Measurements from ENCODE around the gene MRPL54.

Gene MRPL54

DNA sequence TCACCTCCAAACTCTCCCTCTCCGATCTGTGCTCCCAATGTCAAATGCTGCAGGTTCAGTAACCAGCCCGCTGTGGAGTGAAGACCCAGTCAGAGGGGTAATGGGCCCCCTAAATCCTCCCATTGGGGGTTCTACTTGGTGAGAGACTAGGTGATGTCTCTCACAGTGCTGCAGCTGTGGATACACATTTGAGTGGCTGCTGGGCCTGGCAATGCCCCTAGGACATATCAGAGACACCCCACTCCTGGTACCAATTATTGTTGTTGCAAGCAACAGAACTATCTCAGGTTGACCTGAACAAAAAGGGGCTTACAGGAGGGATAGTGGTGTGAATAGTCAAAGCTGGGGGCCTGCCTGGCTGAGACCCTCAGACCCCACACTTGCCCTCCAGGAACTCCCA lies 19.1 kb downstream of the MRPL54 start:
- Histone ChIP-seq H3K9me3 (ENCODE audit: insufficient read depth, low read depth, low read length) (no peaks in the 10 kb centered on the region; the same call in 1 of the 2 replicates), H3K27me3 (ENCODE audit: insufficient read depth, low read length, poor library complexity, severe bottlenecking) (peaks cover 4% of the 10 kb centered on the region), H3K9ac (ENCODE audit: low read depth, low read length, poor library complexity, severe bottlenecking) (no peak overlapping the region), H3K4me3 (ENCODE audit: low read length, poor library complexity, severe bottlenecking) (no peak overlapping the region), H2AFZ (ENCODE audit: low read length) (no peak overlapping the region), H4K20me1 (ENCODE audit: insufficient read depth, low read length, poor library complexity, severe bottlenecking) (no peaks in the 10 kb centered on the region), H3K4me2 (ENCODE audit: low read depth, low read length, poor library complexity, severe bottlenecking) (no peak overlapping the region), H3F3A (ENCODE audit: low read depth) (no peaks in the 10 kb centered on the region), H3K36me3 (ENCODE audit: insufficient read depth, low read length) (peaks cover 5% of the 10 kb centered on the region; the same call in 1 of the 2 replicates), H3K9me2 (replicated peaks; ENCODE audit: low read depth, low read length) (no peaks in the 10 kb centered on the region), H3K79me2 (ENCODE audit: insufficient read depth, low read length) (peaks cover 15% of the 10 kb centered on the region), H3K4me1 (ENCODE audit: insufficient read depth, low read length, poor library complexity, severe bottlenecking) (peaks cover 8% of the 10 kb centered on the region)
- no peak for TF ChIP-seq EZH2phosphoT487 (IDR thresholded peaks at IDR 0.05; ENCODE audit: borderline replicate concordance)
- TF ChIP-seq, protein P1, sequence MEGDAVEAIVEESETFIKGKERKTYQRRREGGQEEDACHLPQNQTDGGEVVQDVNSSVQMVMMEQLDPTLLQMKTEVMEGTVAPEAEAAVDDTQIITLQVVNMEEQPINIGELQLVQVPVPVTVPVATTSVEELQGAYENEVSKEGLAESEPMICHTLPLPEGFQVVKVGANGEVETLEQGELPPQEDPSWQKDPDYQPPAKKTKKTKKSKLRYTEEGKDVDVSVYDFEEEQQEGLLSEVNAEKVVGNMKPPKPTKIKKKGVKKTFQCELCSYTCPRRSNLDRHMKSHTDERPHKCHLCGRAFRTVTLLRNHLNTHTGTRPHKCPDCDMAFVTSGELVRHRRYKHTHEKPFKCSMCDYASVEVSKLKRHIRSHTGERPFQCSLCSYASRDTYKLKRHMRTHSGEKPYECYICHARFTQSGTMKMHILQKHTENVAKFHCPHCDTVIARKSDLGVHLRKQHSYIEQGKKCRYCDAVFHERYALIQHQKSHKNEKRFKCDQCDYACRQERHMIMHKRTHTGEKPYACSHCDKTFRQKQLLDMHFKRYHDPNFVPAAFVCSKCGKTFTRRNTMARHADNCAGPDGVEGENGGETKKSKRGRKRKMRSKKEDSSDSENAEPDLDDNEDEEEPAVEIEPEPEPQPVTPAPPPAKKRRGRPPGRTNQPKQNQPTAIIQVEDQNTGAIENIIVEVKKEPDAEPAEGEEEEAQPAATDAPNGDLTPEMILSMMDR (conservative IDR thresholded peaks at IDR 0.05; ENCODE audit: low read length) = no peak

DNA sequence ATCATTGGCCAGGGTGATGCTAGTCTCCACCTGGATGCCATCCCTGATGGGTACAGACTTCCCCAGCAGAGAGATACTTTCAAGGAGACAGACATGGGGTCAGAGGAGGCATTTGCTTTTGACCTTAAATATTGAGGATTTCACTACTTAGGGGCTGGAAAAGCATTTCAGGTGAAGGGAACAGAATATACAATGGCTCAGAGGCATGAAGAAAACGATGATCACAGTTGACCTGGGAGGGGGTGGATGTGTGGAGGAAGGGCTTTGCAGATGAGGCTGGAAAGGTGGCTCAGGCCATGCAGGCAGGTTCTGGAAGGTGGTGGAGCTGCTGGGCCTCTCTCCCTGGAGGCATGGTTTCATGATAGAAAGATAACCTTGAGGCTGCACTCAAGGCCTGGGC lies 19.8 kb downstream of the MRPL54 start:
- Histone ChIP-seq H3K36me3 (ENCODE audit: insufficient read depth, low read length) (peaks cover 5% of the 10 kb centered on the region; the same call in 1 of the 2 replicates), H3F3A (ENCODE audit: low read depth) (no peaks in the 10 kb centered on the region), H3K9ac (ENCODE audit: low read depth, low read length, poor library complexity, severe bottlenecking) (no peak overlapping the region), H3K4me3 (ENCODE audit: low read length, poor library complexity, severe bottlenecking) (no peak overlapping the region), H3K79me2 (ENCODE audit: insufficient read depth, low read length) (peaks cover 15% of the 10 kb centered on the region), H3K9me3 (ENCODE audit: insufficient read depth, low read depth, low read length) (no peaks in the 10 kb centered on the region; the same call in 1 of the 2 replicates), H3K4me1 (ENCODE audit: insufficient read depth, low read length, poor library complexity, severe bottlenecking) (peaks cover 9% of the 10 kb centered on the region), H3K4me2 (ENCODE audit: low read depth, low read length, poor library complexity, severe bottlenecking) (no peak overlapping the region), H3K27me3 (ENCODE audit: insufficient read depth, low read length, poor library complexity, severe bottlenecking) (peaks cover 4% of the 10 kb centered on the region), H3K9me2 (replicated peaks; ENCODE audit: low read depth, low read length) (no peaks in the 10 kb centered on the region), H4K20me1 (ENCODE audit: insufficient read depth, low read length, poor library complexity, severe bottlenecking) (no peaks in the 10 kb centered on the region), H2AFZ (ENCODE audit: low read length) (no peak overlapping the region)
- TF ChIP-seq, protein P1 (conservative IDR thresholded peaks at IDR 0.05; ENCODE audit: low read length) = no peak
- TF ChIP-seq EZH2phosphoT487 (IDR thresholded peaks at IDR 0.05; ENCODE audit: borderline replicate concordance) = no peak

DNA sequence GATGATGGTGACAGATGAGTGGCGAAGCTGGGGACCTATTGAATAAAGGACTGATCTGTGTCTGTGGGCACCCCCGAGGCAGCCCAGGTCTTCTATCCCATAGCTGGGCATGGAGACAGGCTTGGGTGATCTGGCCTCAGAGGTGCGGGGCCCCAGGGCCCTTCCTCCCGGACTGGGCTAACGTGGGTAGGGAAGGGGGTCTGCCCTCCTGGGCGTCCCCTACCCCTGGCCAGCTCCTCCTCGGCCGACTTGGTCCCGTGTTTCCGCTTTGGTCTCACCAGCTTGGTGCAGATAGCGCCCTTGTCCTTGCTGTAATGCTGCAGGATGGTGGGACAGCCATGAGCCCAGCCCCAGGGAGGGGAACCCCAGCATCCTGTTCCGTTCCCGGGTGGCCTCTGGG lies 20.4 kb downstream of the MRPL54 start:
- TF ChIP-seq EZH2phosphoT487 (IDR thresholded peaks at IDR 0.05; ENCODE audit: borderline replicate concordance) = no peak
- TF ChIP-seq, protein P1 (conservative IDR thresholded peaks at IDR 0.05; ENCODE audit: low read length) = no peak
- Histone ChIP-seq H2AFZ (ENCODE audit: low read length) (no peak overlapping the region), H3K9me3 (ENCODE audit: insufficient read depth, low read depth, low read length) (no peaks in the 10 kb centered on the region; the same call in 1 of the 2 replicates)

More for the DNA sequence above, 20.4 kb downstream of the MRPL54 start:
- H3F3A ChIP-seq (ENCODE audit: low read depth) = no peaks in the 10 kb centered on the region
- no peak overlapping the region for H3K4me2 ChIP-seq (ENCODE audit: low read depth, low read length, poor library complexity, severe bottlenecking)
- H3K27me3 ChIP-seq (ENCODE audit: insufficient read depth, low read length, poor library complexity, severe bottlenecking) = peaks cover 4% of the 10 kb centered on the region
- peaks cover 15% of the 10 kb centered on the region for H3K79me2 ChIP-seq (ENCODE audit: insufficient read depth, low read length)
- no peak overlapping the region for H3K4me3 ChIP-seq (ENCODE audit: low read length, poor library complexity, severe bottlenecking)
- peaks cover 9% of the 10 kb centered on the region for H3K4me1 ChIP-seq (ENCODE audit: insufficient read depth, low read length, poor library complexity, severe bottlenecking)
- H3K36me3 ChIP-seq (ENCODE audit: insufficient read depth, low read length) = peaks cover 5% of the 10 kb centered on the region; the same call in 1 of the 2 replicates
- H4K20me1 ChIP-seq (ENCODE audit: insufficient read depth, low read length, poor library complexity, severe bottlenecking) = no peaks in the 10 kb centered on the region
- H3K9ac ChIP-seq (ENCODE audit: low read depth, low read length, poor library complexity, severe bottlenecking) = no peak overlapping the region
- H3K9me2 ChIP-seq (replicated peaks; ENCODE audit: low read depth, low read length) = no peaks in the 10 kb centered on the region

Data from Loucy (cell line).